HCT116 (cell line): ENCODE data around the gene LRRFIP1.

ENCODE experiments used
- CEBPB ChIP-seq: IDR thresholded peaks from 2 replicates; pipeline ENCODE4 v1.6.1; 2012; ENCODE audit warnings: low read depth
- CTCF ChIP-seq, 3 experiments: fragments of 200-600 bp in 1 of 3; sonication (generic) in 1 of 3; IDR thresholded peaks in 2 of 3; conservative IDR thresholded peaks in 1 of 3; 2 replicates each; pipeline ENCODE4 v1.5.1; 2012 to 2017; ENCODE audit warnings: low read depth in 2 of 3, low read length in 2 of 3, antibody characterized with exemption in 1 of 3, borderline replicate concordance in 1 of 3, control low read depth in 1 of 3, mild to moderate bottlenecking in 1 of 3, mixed read lengths in 1 of 3, mixed run types in 1 of 3, moderate library complexity in 1 of 3; ENCODE audit not compliant: insufficient read depth in 1 of 3
- EZH2 ChIP-seq: fragments of 200-600 bp; sonication (generic); IDR thresholded peaks from 2 replicates; pipeline ENCODE4 v1.6.1; 2017; ENCODE audit warnings: antibody characterized with exemption, mixed run types
- FOSL1 ChIP-seq: IDR thresholded peaks from 2 replicates; pipeline ENCODE4 v1.6.1; 2012; ENCODE audit warnings: low read depth
- JUND ChIP-seq: IDR thresholded peaks from 2 replicates; pipeline ENCODE4 v1.6.1; 2012
- POLR2A ChIP-seq: IDR thresholded peaks from 2 replicates; pipeline ENCODE4 v1.7.0; 2011; ENCODE audit warnings: borderline replicate concordance; ENCODE audit not compliant: insufficient read depth, insufficient read length; ENCODE audit errors: extremely low read depth
- POLR2AphosphoS5 ChIP-seq: IDR thresholded peaks from 2 replicates; pipeline ENCODE4 v1.6.1; 2011; ENCODE audit warnings: mild to moderate bottlenecking, low read depth, low read length, moderate library complexity
- RAD21 ChIP-seq: IDR thresholded peaks from 2 replicates; pipeline ENCODE4 v1.6.1; 2012; ENCODE audit warnings: low read depth, mild to moderate bottlenecking
- TCF7L2 ChIP-seq: IDR thresholded peaks from 2 replicates; pipeline ENCODE4 v1.7.0; 2011; ENCODE audit warnings: borderline replicate concordance, inconsistent platforms; ENCODE audit not compliant: insufficient read depth, insufficient read length; ENCODE audit errors: extremely low read depth
- ZNF274 ChIP-seq: fragments of 200-500 bp; sonication (Bioruptor generic); IDR thresholded peaks from 2 replicates; pipeline ENCODE4 v1.6.1; 2014; ENCODE audit warnings: mild to moderate bottlenecking, low read depth, low read length, inconsistent platforms
- TF ChIP-seq, protein P1 (sequence below): IDR thresholded peaks from 2 replicates; pipeline ENCODE4 v1.6.1; 2011; ENCODE audit warnings: mild to moderate bottlenecking, low read length, moderate library complexity; ENCODE audit not compliant: insufficient replicate concordance; ENCODE audit errors: extremely low read depth
- TF ChIP-seq, protein P2 (sequence below): IDR thresholded peaks from 2 replicates; pipeline ENCODE4 v1.6.1; 2012

- no peak for TF ChIP-seq EZH2
- TF ChIP-seq CEBPB: no peak
- TF ChIP-seq TCF7L2: no peak
- no peak for TF ChIP-seq CTCF (IDR thresholded peaks at IDR 0.05 in 2 of 3, conservative IDR thresholded peaks at IDR 0.05 in 1 of 3; ENCODE audit: borderline replicate concordance in 1 of 3, insufficient read depth in 1 of 3, low read depth in 2 of 3, low read length in 2 of 3)
- no peak for TF ChIP-seq JUND
- TF ChIP-seq POLR2A: no peak
- TF ChIP-seq, protein P1, sequence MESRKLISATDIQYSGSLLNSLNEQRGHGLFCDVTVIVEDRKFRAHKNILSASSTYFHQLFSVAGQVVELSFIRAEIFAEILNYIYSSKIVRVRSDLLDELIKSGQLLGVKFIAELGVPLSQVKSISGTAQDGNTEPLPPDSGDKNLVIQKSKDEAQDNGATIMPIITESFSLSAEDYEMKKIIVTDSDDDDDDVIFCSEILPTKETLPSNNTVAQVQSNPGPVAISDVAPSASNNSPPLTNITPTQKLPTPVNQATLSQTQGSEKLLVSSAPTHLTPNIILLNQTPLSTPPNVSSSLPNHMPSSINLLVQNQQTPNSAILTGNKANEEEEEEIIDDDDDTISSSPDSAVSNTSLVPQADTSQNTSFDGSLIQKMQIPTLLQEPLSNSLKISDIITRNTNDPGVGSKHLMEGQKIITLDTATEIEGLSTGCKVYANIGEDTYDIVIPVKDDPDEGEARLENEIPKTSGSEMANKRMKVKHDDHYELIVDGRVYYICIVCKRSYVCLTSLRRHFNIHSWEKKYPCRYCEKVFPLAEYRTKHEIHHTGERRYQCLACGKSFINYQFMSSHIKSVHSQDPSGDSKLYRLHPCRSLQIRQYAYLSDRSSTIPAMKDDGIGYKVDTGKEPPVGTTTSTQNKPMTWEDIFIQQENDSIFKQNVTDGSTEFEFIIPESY: no peak
- no peak for TF ChIP-seq FOSL1
- no peak for TF ChIP-seq RAD21
- TF ChIP-seq ZNF274: no peak
- TF ChIP-seq, protein P2, sequence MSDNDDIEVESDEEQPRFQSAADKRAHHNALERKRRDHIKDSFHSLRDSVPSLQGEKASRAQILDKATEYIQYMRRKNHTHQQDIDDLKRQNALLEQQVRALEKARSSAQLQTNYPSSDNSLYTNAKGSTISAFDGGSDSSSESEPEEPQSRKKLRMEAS: no peak
- TF ChIP-seq POLR2AphosphoS5: no peak
Measured at GRCh38 chr2:237630216-237631000, 3.0 kb downstream of the LRRFIP1 start.
